Middle frontal gyrus (tissue), 1 donor: ENCODE data around the gene STON1.
"Not testable (repeated sequence)": the region's sequence is repeated elsewhere in the genome, so short reads cannot be mapped to it uniquely, and the experiment has no call there.

Source experiments
- DNase-seq: peaks from one replicate; pipeline ENCODE4 v3.0.0-alpha.2; 2015; ENCODE audit warnings: low spot score; ENCODE audit errors: extremely low spot score

STON1 gene

GRCh38 chr2:48568547-48568946 is 38.6 kb downstream of the STON1 start:
- no peak for DNase-seq

GRCh38 chr2:48569433-48569832 is 39.5 kb downstream of the STON1 start:
- no peak for DNase-seq

- no peak for DNase-seq
Observed at GRCh38 chr2:48572816-48573215, 42.9 kb downstream of the STON1 start.

GRCh38 chr2:48574353-48575287 is 44.7 kb downstream of the STON1 start:
- no peak for DNase-seq

DNA sequence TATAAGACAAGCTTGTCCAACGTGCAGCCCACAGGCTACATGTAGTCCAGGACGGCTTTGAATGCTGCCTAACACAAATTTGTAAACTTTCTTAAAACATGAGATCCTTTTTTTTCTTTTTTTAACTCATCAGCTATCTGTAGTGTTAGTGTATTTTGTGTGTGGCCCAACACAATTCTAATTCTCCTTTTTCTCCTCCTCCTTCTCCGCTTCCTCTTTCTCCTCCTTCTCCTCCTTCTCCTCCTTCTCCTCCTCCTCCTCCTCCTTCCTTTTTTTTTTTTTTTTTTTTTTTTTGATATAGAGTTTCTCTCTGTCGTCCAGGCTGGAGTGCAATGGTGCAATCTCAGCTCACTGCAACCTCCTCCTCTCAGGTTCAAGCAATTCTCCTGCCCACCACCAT is 48.4 kb downstream of the STON1 start:
- no peak for DNase-seq

DNA sequence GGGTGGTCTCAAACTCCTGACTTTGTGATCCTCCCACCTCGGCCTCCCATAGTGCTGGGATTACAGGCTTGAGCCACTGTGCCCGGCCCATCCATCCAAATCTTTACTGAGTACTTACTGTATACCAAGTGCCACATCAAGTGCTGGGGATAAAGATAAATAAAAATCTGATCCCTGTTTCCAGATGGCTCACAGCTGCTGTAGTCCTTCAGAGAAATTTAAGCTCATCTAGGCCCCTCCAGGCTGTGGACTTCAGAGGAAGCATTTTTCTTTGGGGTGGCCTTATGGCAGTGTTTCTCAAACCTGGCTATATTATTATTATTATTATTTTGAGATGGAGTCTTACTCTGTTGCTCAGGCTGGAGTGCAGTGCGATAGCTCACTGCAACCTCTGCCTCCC is 54.0 kb downstream of the STON1 start:
- no peak for DNase-seq

GRCh38 chr2:48584551-48584950 is 54.6 kb downstream of the STON1 start:
- DNase-seq = no peak

DNA sequence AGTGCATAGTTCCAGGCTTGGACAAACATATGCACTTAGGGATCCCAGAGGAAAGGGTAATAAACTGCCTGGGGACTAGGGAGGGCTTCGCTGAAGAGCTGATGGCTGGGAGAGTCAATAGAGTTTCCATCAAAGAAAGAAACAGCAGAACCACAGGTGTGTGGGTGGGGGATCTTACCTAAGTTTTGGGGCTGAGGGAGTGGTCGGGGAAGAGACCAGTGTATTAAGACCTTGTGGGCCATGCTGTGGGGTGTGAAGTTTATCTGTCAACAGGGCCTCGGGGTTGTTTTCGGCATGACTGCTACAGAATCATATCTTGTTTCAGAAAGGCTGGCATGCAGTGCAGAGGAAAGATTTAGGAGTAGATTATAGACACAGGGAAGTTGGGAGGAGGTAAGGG is 56.5 kb downstream of the STON1 start:
- DNase-seq = no peak

DNA sequence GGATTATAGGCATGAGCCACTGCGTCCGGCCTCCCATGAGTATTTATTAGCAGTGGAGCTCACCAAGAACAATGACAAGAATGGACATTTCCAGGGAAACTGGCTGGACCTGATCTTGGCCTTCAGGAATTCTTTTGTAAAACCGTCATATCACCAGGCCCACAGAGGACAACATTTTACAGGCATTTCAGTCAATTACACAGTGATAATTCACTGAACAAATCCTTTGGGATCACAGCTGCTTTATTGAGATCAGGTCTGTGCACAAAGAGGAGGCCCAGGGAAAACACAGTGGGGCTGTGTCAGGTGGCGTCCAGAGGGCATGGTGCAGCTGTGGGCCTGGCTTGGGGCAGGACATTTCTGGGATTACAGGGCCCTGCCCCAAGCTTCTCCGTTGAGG is 57.6 kb downstream of the STON1 start:
- no peak for DNase-seq

DNA sequence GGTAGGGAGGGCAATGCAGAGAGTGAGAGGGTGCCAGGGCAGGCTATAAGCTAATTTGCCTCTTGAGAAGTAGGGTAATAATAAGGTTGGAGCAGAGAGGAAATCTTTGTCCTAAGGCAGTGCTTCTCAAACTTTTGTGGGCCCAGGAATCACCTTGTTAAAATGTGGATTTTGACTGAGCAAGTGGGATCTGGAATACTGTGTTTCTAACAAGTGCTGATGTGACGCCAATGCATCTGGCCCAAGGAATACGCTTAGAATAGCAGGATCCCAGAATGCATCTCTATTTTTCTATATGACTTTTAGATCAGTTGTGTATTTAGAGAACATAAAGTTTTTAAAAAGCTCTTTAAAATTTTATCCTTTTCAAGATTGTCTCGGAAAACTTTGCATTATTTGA is 58.0 kb downstream of the STON1 start:
- DNase-seq = no peak

DNA sequence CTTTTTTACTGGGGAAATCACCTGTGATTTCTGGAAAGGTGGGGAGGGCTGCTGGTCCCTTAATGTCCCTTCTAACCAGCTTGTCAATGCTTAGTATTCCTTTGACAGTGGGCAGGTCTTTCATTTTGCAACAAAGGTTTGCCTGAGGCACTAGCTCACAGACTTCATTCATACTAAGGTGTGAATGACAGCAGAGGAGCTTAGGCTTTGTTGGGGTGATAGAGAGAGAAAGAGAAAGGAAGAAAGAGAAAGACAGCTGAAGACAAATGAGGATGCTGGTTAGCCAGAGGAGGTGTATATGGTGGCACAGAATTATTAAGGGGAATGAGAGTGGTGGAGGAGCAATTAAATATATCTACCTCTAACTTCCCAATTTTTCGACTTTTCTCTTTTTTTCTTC is 58.8 kb downstream of the STON1 start:
- no peak for DNase-seq

- DNase-seq = no peak
Observed at GRCh38 chr2:48589170-48589767, 59.3 kb downstream of the STON1 start.

GRCh38 chr2:48590017-48590416 is 60.1 kb downstream of the STON1 start:
- no peak for DNase-seq

GRCh38 chr2:48592067-48592466 is 62.1 kb downstream of the STON1 start:
- no peak for DNase-seq

GRCh38 chr2:48596751-48597150 is 66.8 kb downstream of the STON1 start:
- DNase-seq = not testable (repeated sequence)

- DNase-seq = no peak
Observed at GRCh38 chr2:48597492-48597891, 67.5 kb downstream of the STON1 start.

DNA sequence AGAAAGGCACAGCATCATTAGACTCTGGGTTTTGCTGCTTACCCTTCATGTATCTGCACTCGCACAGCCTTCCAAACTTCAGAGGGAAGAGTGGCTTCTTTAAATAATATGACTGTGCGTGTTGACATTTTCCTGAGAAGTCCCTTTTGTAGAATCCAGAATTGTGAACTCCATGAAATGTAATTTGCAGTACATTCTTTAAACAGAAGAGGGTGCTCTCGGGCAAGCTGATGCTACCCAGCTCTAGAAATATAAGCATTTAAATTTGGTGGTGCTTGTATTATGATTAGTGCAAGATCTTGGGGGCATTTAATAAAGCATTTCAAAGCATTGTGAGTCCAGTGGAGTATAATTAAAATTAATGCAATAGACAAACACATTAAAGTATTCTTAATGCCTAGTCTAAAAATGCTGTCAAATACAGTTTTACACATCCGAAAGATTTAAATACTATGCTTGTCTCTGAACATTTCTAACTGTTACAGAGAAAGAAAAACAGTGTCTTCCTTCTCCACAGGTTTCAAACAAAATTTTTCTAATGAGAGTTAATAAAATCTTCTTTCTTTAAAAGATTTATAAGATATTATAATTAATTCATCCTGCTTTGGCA is 70.4 kb downstream of the STON1 start:
- DNase-seq = peak; percentile 64

DNA sequence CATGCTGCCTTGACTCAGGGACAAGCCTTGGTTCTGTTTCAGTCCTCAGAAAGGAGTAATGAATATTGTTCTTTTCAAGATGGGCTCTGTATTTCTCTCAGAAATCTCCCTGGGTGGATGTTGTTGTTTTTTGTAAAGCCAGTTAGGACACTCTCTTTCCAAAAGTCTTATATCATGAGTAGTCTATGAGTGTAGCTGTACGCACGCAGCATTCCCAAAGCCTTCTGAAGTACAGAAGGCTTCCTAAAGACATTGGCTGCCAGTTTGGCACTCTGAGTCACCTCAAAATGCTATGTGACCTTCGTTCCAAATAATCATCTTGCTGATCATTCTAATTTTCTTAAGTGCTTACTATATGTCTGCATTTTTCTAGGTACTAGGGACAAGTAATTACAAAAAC is 71.0 kb downstream of the STON1 start:
- DNase-seq = no peak

DNA sequence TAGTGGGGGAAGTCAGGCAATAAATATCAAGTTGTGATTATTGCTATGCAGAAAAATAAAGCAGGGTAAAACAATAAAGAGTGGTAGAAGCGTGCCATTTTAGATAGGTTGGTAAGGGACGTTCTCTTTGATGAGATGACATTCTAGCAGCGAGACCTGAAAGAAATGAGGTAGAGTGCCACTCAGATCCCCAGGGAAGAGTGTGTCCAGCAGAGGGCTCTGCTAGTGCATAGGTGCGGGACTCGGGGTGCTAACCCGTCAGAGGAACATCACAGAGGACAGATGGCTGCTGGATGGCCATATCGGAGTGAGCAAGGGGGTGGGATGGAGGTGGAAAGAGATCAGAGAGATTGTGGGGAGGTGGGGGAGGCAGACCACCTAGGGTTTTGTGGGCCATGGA is 71.4 kb downstream of the STON1 start:
- DNase-seq = no peak

GRCh38 chr2:48605482-48606175 is 75.7 kb downstream of the STON1 start:
- DNase-seq = no peak

GRCh38 chr2:48607307-48608014 is 77.5 kb downstream of the STON1 start:
- no peak for DNase-seq
